ENCODE measurements around the gene MAST4.

MAST4 gene

GRCh38 chr5:66595756-66596635 is at the start of gene MAST4:
TSS of gene MAST4 (plus strand) at chr5:66596393. CDS start at chr5:66596656, 263 bp downstream.
- FAIRE-seq (peak; percentile 48), DNase-seq (ENCODE audit: insufficient read length, low spot score) (peak; percentile 76)

GRCh38 chr5:66546541-66546940 is 49.7 kb upstream of the MAST4 start:
- no peak for FAIRE-seq
- no peak for DNase-seq (ENCODE audit: insufficient read length, low spot score)

GRCh38 chr5:66551338-66551737 is 44.9 kb upstream of the MAST4 start:
- DNase-seq (ENCODE audit: insufficient read length, low spot score) (no peak), FAIRE-seq (no peak)

GRCh38 chr5:66551945-66552344 is 44.2 kb upstream of the MAST4 start:
- DNase-seq (ENCODE audit: insufficient read length, low spot score) (no peak), FAIRE-seq (no peak)

- DNase-seq (ENCODE audit: insufficient read length, low spot score) (no peak), FAIRE-seq (no peak)
Observed at GRCh38 chr5:66553368-66553912, 42.8 kb upstream of the MAST4 start.

- FAIRE-seq = peak; percentile 49
- peak; percentile 28 for DNase-seq (ENCODE audit: insufficient read length, low spot score)
Observed at GRCh38 chr5:66553916-66554575, 42.1 kb upstream of the MAST4 start.

GRCh38 chr5:66554884-66555283 is 41.3 kb upstream of the MAST4 start:
- DNase-seq (ENCODE audit: insufficient read length, low spot score) (no peak), FAIRE-seq (no peak)

GRCh38 chr5:66558560-66558959 is 37.6 kb upstream of the MAST4 start:
- DNase-seq (ENCODE audit: insufficient read length, low spot score) (peak; percentile 27), FAIRE-seq (peak; percentile 85)

GRCh38 chr5:66560371-66560770 is 35.8 kb upstream of the MAST4 start:
- DNase-seq (ENCODE audit: insufficient read length, low spot score) = no peak

GRCh38 chr5:66561256-66561990 is 34.8 kb upstream of the MAST4 start:
- DNase-seq (ENCODE audit: insufficient read length, low spot score) (no peak), FAIRE-seq (no peak)

More at GRCh38 chr5:66560371-66560770, 35.8 kb upstream of the MAST4 start:
- no peak for FAIRE-seq

- DNase-seq (ENCODE audit: insufficient read length, low spot score) = no peak
Observed at GRCh38 chr5:66565878-66566277, 30.3 kb upstream of the MAST4 start.

GRCh38 chr5:66567474-66567873 is 28.7 kb upstream of the MAST4 start:
- no peak for FAIRE-seq
- no peak for DNase-seq (ENCODE audit: insufficient read length, low spot score)

More at GRCh38 chr5:66565878-66566277, 30.3 kb upstream of the MAST4 start:
- no peak for FAIRE-seq

GRCh38 chr5:66570201-66570600 is 26.0 kb upstream of the MAST4 start:
- FAIRE-seq (no peak), DNase-seq (ENCODE audit: insufficient read length, low spot score) (no peak)

- FAIRE-seq (no peak), DNase-seq (ENCODE audit: insufficient read length, low spot score) (no peak)
Observed at GRCh38 chr5:66573733-66574132, 22.5 kb upstream of the MAST4 start.

- FAIRE-seq (no peak), DNase-seq (ENCODE audit: insufficient read length, low spot score) (no peak)
Observed at GRCh38 chr5:66582499-66583165, 13.6 kb upstream of the MAST4 start.

- DNase-seq (ENCODE audit: insufficient read length, low spot score) = no peak
- FAIRE-seq = no peak
Observed at GRCh38 chr5:66585291-66585690, 10.9 kb upstream of the MAST4 start.

GRCh38 chr5:66587771-66588170 is 8.4 kb upstream of the MAST4 start:
- FAIRE-seq (no peak), DNase-seq (ENCODE audit: insufficient read length, low spot score) (no peak)

- FAIRE-seq (no peak), DNase-seq (ENCODE audit: insufficient read length, low spot score) (no peak)
Observed at GRCh38 chr5:66596636-66597182, 516 bp downstream of the MAST4 start.

GRCh38 chr5:66597183-66597757 is 1.1 kb downstream of the MAST4 start:
- DNase-seq (ENCODE audit: insufficient read length, low spot score) (no peak), FAIRE-seq (no peak)

- DNase-seq (ENCODE audit: insufficient read length, low spot score) (no peak), FAIRE-seq (no peak)
Observed at GRCh38 chr5:66602621-66603020, 6.4 kb downstream of the MAST4 start.

Data from GM19239 (cell line).